Thoracic aorta endothelial cell (primary cell): ENCODE measurements around the gene APOBEC3F. TPM values are rescaled to one million over a fixed set of nuclear protein-coding genes. Genes with fewer than 3 reads are reported as not detected.

Source experiments
- small RNA-seq: library from RNA; depleted of rRNA; stranded (forward); fragments of <200 nt; gene quantifications from one replicate; pipeline ENCODE3, GENCODE V24; 2012
- total RNA-seq: library from RNA; depleted of rRNA; stranded (reverse); fragments of >200 nt; gene quantifications from 2 replicates; pipeline ENCODE4 v1.2.3, GENCODE V29; 2012

Gene APOBEC3F
- total RNA-seq, result 1.7 and 4.0 TPM in 2 replicates

GRCh38 chr22:39040538-39041296 lies at the start of gene APOBEC3F:
Gene APOBEC3F, plus strand, starts transcription at chr22:39040864. Its CDS starts 97 bp downstream, at chr22:39040961.

DNA sequence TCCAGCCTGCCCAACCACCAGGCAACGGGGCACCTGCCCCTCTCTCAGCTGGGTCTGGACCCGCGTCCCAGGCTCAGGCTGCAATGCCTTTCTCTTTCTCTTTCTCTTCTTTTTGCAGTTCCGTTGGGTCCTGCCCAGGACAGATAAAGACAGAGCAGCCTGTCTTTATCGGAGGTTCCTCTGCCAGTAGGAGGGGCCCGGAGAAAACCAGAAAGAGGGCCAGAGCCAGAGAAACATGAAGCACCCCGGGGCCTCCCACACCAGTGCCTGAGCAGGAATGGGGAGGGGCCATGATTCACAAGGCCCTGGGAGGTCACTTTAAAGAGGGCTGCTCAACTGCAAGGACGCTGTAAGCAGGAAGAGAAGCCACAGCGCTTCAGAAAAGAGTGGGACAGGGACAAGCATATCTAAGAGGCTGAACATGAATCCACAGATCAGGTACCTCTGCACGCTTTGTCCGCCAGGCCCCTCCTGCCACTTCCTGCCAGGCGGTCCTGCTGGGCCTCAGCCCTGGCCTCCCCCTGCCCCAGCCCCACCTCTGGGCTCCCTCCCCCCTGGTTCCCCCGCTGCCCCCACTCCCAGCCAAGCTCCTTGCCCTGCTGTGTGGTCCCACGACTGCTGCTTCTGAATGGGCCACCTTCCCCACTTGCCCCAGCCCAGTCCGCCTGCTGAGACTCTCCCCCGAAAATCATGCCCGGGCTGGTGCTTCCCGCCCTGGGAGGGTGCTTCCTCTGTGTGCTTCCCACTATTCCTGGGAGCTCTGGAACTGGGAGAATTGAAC lies 26.5 kb upstream of the APOBEC3F start, which contains the start of gene APOBEC3C:
TSS of gene APOBEC3C (plus strand) at position 316 of the 781 bp plus-strand sequence. CDS start at position 422, 106 bp downstream.

GRCh38 chr22:39077026-39077840 lies 36.6 kb downstream of the APOBEC3F start, which contains the start of gene APOBEC3G:
Gene APOBEC3G, plus strand, starts transcription at chr22:39077275. Its CDS starts 87 bp downstream, at chr22:39077362.

GRCh38 chr22:39097098-39098020 lies 56.7 kb downstream of the APOBEC3F start, which contains the start of gene APOBEC3H:
Gene APOBEC3H, plus strand, starts transcription at chr22:39097244. Its CDS starts 3,035 bp downstream, at chr22:39100279.

Small RNA genes within 50 kb of the gene (small RNA-seq; reads per million reads assigned to genes)
- gene AL022318.2, result not detected

Other genes starting within 250 kb of the APOBEC3F start
- 8.5 and 9.5 TPM in 2 replicates for gene DNAL4, start 246.7 kb upstream of the APOBEC3F start, total RNA-seq
- 0.29 and 1.3 TPM in 2 replicates for gene NPTXR, start 196.8 kb upstream of the APOBEC3F start, total RNA-seq
- gene CBX6, start 168.6 kb upstream of the APOBEC3F start, total RNA-seq, result 59.3 and 73.4 TPM in 2 replicates
- gene APOBEC3A, start 83.3 kb upstream of the APOBEC3F start, total RNA-seq, result not detected in 2 replicates
- 5.9 TPM in 1 of 2 replicates, not detected in the other for gene APOBEC3B, start 58.5 kb upstream of the APOBEC3F start, total RNA-seq
- gene APOBEC3C, start 26.6 kb upstream of the APOBEC3F start, total RNA-seq, result 5.7 and 16.5 TPM in 2 replicates
- gene APOBEC3D, start 19.7 kb upstream of the APOBEC3F start, total RNA-seq, result 1.2 and 1.3 TPM in 2 replicates
- 3.9 and 6.1 TPM in 2 replicates for gene APOBEC3G, start 36.4 kb downstream of the APOBEC3F start, total RNA-seq
- 0.40 and 0.79 TPM in 2 replicates for gene APOBEC3H, start 56.4 kb downstream of the APOBEC3F start, total RNA-seq
- 4.1 and 4.9 TPM in 2 replicates for gene CBX7, start 111.8 kb downstream of the APOBEC3F start, total RNA-seq
- 69.5 and 71.6 TPM in 2 replicates for gene PDGFB, start 204.1 kb downstream of the APOBEC3F start, total RNA-seq